RCC 7860 (cell line): Measurements from ENCODE around the gene RALGAPA2.

Source experiments
- DNase-seq: peaks from one replicate; pipeline ENCODE4 v3.0.0-alpha.2; 2015; ENCODE audit warnings: low spot score
- FAIRE-seq: peaks from 2 replicates; lab custom pipeline; 2012; peaks lifted over from hg19 to GRCh38; lab: Jason Lieb, UNC

Gene RALGAPA2

DNA sequence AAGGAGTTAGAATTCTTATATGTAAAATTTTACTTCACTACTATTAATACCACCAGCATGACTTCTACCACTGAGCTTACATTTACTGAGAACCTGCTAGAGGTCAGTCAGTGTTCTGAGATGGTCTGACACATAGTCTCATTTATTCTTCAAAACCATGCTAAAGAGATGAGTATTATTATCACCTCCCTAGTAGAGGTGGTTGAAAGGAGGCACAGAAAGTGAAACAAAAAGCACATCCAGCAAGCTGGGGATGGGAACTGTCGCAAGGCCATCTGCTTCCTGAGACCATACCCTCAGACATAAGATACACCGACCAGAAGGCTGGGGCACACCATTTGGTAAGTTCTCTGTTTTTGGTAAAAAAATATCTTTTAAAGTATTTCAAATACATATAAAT lies 206.9 kb downstream of the RALGAPA2 start:
- FAIRE-seq (no peak), DNase-seq (no peak)

- DNase-seq, result no peak
- no peak for FAIRE-seq
These were observed 208.5 kb downstream of the RALGAPA2 start for GRCh38 chr20:20503777-20504530.

GRCh38 chr20:20501128-20501527 lies 211.3 kb downstream of the RALGAPA2 start:
- no peak for DNase-seq
- no peak for FAIRE-seq

- DNase-seq, result no peak
- FAIRE-seq, result no peak
These were observed 212.1 kb downstream of the RALGAPA2 start for GRCh38 chr20:20500312-20500711.

DNA sequence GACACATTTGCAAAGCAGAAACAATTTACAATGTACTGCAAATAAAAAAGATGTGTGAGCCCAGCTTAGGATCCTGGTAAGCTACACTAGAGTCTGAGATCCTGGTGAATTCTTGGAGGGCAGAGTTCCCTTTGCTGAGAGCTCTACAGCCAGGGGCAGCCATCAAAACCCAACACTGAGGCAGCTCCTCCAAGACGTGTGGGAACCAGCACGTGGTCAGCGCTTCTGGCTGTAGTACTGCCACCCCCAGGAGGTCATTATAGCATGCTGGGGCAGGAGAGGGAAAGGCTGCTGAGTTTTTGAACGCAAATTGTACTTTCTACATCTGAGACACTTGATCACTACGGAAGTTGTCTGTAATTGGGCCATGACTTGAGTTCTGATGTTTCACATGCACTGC lies 213.0 kb downstream of the RALGAPA2 start:
- DNase-seq (no peak), FAIRE-seq (no peak)

GRCh38 chr20:20498076-20498861 lies 214.2 kb downstream of the RALGAPA2 start:
- no peak for DNase-seq

DNA sequence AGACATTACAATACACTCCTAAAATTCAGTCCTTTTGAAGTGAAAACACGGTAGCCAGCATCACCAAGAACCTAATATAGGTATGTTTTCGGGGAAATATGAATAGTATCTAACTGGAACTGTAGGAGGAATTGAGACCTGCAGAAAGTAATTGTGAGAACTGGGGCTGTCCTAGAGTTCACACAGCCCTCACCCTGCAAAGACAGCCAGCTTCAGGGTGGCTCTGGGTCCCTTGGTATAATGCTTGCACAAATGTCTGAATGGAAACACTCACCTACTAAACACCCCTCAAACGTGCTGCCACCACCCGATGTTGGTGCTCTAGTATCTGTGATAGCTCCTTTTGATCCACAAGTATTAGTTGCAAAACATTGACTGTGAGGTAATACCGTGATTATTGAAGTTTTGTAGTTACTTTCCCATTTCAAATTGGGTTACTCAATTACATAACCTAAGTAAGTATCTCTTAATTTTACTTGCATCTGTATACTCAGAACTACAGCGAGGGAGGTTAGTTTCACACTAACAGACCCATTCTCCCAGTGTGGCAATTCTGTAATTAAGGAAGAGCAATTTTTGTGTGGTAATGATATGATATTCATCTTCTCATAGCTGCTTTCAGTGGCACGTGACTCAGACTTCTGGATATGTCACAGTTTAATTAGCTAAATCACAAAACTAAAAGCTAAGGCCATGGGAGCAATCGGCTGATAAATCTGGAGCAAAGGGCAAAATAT lies 215.0 kb downstream of the RALGAPA2 start:
- FAIRE-seq (no peak), DNase-seq (no peak)

More at GRCh38 chr20:20498076-20498861, 214.2 kb downstream of the RALGAPA2 start:
- no peak for FAIRE-seq

DNA sequence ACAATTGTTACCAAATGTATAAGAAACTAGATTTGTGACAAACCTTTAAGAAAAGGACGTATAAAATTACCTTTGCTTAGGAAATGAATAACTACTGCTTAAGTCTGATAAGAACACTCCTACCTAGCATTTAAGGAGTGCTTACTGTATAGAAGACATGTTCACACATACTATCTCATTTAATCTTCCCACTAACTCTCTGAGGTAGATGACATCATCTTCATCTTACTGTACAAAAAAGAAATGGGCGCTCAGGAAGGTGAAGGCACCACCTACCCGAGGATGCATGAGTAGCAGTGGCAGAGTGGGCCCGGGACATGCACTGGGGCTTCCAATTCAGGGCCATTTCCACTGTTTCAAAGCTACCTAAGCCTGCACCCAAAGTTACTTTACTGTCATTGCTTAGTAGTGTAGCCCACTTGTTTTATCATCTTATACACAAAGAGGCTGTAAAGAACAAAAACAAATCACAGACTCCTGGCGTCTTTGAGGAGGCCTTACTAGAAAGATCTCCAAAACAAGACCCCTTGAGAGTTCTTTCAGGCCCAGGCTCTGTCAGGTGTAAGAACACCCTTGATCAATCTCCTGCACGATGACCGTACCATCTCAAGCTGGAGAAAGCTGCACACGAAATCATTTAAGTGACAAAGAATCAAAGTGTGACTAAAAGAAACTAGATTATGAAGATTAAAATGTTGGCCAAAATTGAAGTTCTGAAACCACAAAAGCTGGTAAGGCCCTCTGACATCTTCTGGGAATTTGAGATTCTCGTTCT lies 216.5 kb downstream of the RALGAPA2 start:
- FAIRE-seq (no peak), DNase-seq (no peak)

DNA sequence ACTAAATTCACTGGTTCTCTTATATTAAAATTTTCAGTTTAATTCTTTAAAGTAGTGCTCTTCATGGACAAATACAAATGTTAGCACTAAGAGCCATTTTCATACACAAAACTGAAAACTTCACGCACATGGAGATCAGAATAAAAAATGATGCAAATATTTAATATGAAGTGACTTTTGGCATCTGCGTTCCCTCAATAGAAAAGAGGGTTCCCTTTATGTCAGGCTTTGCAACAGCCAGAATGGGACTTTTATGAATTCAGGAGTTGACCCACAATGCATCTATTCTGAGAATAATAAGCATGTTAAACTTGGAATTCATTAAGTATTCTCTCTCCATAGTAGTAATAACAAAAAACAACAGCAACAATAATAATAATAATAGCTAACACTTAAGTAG lies 218.7 kb downstream of the RALGAPA2 start:
- FAIRE-seq (no peak), DNase-seq (no peak)

DNA sequence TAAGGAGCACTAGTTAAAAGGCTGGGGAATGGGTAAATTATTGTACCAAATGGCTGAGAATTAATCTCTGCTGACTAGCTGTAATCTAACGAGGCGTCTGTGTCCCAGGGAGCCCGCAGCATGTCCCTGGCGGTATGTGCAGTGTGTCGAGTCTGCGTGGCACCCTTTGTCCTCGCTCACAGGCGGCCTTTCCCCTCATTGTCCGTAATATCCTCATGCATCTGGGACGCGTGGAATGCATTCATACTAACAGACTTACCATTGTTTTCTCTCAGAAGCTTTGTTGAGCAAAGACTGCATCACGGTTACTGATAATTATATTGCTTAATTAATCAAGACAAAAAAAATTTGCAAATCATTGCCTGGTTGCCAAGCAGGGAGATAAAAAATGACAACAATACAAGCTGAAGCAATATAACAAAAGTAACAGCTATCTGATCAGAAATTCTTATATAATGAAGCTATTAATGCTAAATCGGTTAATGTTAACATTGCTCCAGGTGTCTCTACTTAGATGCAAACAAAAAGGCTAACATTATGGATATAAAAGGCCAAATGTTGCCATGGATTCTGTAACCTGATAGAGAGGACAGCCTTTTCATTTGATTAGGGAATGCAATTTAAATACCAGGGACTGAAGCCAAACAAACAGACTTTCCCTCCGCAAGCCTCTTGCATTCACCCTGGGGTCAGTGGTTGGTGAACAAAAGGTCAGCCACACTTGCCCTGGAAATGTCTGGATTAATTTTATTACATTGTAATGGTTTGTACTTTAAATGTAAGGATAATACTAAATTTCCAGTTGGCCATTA lies 219.7 kb downstream of the RALGAPA2 start:
- FAIRE-seq (no peak), DNase-seq (no peak)

DNA sequence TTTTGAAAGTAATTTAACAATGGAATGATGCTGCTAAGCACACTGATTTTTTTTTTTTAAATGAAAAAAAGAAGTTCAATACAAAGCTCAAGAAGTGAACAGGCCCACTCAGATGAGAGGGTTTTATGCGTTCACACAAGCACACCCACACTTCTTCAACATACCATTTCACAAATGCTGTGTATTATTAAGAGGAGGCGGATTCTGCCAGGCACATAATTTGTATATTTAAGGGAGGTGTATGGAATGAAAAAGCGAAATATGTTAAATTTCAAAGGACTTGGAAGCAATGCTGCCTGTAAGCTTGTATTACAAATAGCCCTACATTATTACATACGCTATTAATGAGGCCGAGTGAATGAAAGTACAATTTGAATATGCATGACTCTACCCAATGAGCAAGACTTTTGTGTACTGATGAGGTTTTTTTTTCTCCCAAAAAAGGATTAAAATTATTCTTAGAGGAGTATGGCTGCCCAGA lies 220.6 kb downstream of the RALGAPA2 start:
- DNase-seq, result no peak
- FAIRE-seq, result no peak

GRCh38 chr20:20491110-20491783 lies 221.2 kb downstream of the RALGAPA2 start:
- FAIRE-seq (no peak), DNase-seq (no peak)

- no peak for FAIRE-seq
- DNase-seq, result no peak
These were observed 221.8 kb downstream of the RALGAPA2 start for GRCh38 chr20:20490673-20491072.

GRCh38 chr20:20489648-20490341 lies 222.6 kb downstream of the RALGAPA2 start:
- FAIRE-seq, result no peak
- DNase-seq, result no peak

- FAIRE-seq (no peak), DNase-seq (no peak)
These were observed 223.4 kb downstream of the RALGAPA2 start for GRCh38 chr20:20489054-20489453.

GRCh38 chr20:20488388-20488787 lies 224.1 kb downstream of the RALGAPA2 start:
- DNase-seq (no peak), FAIRE-seq (no peak)

GRCh38 chr20:20487811-20488210 lies 224.6 kb downstream of the RALGAPA2 start:
- FAIRE-seq (no peak), DNase-seq (no peak)

GRCh38 chr20:20483328-20483727 lies 229.1 kb downstream of the RALGAPA2 start:
- DNase-seq, result no peak
- no peak for FAIRE-seq

- FAIRE-seq (no peak), DNase-seq (no peak)
These were observed 230.0 kb downstream of the RALGAPA2 start for GRCh38 chr20:20482453-20482852.
